NCI-H2196 (cell line): ENCODE data around the gene ASS1.
"Not testable (repeated sequence)": the region's sequence is repeated elsewhere in the genome, so short reads cannot be mapped to it uniquely, and the experiment has no call there.

ENCODE experiments used
- DNase-seq: peaks from one replicate; lab custom pipeline; 2025; ENCODE audit not compliant: unreplicated experiment; lab: John Stamatoyannopoulos, UW

ASS1 gene

DNA sequence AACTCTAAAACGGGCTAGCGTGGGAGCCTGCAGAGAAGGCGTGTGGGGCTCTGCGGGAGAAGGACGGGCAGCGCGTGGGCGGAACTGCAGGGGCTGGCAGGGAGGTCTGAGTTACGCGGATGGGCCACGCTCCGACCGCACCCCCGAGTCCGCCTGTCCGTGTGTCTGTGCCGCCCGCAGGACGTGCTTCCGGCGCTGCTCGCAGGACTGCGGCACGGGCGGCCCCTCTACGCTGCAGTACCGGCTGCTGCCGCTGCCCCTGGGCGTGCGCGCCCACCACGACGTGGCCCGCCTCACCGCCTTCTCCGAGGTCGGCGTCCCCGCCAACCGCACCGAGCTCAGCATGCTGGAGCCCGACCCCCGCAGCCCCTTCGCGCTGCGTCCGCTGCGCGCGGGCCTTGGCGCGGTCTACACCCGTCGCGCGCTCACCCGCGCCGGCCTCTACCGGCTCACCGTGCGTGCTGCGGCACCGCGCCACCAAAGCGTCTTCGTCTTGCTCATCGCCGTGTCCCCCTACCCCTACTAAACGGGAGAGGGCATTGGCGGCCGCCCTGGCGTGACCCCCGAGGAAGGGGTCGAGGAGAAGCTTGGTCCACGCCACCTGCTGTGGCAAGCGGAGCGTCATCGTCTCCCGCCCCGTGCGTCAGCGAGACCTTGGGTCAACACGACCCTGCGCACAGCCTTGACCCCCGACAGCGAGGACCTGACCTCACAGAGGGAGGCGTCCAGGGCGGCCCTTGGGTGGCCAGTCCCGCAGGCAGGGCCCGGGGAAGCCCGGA is 11.4 kb upstream of the ASS1 start:
- DNase-seq = no peak

DNA sequence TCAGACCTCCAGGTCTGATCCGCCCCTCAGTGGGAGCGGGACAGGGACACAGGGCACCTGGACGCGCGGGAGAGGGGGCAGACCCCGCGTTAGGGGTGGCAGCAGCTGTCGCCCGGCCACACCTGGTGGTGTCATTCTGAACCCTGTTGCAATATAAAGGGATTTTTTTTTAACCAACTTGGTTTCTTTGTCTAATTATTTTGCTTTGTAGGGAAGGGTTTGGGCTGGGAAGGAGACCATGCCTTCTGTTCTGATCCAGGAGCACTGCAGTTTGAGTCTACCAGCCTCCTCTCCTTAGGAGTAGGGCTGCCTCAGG is 10.9 kb upstream of the ASS1 start:
- no peak for DNase-seq

DNA sequence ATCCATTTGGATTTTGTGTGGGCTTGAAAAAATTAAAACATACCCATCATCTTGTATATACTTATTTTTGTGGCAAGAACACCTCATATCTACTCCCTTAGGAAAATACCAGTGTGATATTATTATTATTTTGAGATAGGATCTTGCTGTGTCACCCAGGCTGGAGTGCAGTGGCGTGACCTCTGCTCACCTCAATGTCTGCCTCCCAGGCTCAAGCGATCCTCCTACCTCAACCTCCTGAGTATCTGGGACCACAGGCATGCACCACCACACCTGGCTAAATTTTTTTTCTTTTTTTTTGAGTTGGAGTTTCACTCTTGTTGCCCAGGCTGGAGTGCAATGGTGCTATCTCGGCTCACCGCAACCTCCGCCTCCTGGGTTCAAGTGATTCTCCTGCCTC is 10.1 kb upstream of the ASS1 start:
- DNase-seq = not testable (repeated sequence)

DNA sequence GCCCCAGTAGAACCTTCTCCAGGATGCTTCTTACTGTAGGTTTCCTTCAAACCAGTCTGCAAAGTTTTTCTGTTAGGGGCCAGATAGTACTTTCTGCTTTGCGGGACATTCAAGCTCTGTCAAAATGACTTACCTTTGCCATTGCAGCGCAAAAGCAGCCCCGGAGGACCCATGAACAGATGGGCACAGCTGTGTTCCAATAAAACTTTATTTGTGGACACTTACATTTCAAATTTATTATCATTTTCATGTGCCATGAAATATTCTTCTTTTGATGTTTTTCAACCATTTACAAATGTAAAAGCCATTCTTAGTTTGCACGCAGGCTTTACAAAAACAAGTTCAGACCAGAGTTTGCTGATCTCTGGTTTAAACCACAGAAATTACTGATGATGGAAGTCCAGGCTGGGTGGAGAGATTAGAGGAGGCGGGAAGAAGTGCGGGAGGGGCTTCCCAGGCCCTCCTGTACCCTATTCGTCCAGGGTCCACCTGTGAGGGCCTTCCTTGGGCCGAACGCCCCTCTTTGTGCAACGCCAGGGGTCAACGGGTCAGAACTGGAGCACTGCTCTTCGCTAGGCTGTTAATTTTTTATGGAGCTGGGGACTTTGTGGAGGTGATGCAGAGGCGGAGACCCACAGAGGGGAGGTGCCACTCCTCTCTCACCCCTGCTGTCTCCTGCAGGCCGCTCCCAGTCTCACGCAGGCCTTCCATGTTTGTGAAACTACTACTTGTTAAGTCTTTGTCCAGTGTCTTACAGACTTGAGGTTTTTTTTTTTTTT is 7.6 kb upstream of the ASS1 start:
- DNase-seq = no peak

DNA sequence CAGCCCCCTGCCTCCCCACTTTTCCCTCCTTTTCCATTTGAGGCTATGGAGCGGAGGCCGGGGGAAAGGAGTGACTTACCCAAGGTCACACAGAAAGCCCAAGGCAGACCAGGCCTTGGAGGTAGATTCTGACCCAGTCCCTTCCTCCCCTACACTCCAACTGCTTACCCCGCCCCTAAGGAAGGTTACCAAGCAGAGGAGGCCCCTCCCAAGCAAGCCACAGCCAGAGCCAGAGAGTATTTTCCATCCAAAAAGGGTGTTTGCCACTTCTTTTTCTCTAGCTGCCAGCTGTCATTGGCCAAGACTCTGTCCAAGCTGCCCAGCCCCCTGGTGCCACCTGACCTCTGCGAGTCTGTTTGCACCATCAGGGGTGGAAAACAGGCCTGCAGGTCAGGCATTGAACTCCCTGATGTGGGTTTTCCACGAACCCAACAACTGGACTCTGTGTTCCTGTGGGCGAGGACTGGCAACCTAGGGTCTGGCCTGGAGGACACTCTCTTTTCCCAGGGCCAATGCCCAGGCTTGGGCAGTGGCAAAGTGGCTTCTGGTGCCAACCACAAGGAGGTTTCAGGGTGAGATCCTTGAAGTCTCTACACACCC is 6.3 kb upstream of the ASS1 start:
- DNase-seq = no peak

DNA sequence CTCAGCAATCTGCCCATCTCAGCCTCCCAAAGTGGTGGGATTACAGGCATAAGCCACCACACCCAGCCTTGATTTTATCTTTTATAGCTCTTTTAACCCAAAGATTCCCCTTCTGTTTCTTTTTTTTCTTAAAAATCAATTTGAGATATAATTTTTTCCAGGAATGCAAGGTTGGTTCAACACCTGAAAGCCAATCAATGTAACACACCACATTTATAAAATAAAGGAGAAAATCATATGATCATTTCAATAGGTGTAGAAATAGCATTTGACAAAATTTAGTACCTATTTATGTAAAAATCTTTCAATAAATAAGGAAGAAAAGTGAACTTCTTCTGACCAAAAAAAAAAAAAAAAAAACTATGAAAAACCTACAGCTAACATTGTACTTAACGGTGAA is 3.7 kb upstream of the ASS1 start:
- DNase-seq = no peak

DNA sequence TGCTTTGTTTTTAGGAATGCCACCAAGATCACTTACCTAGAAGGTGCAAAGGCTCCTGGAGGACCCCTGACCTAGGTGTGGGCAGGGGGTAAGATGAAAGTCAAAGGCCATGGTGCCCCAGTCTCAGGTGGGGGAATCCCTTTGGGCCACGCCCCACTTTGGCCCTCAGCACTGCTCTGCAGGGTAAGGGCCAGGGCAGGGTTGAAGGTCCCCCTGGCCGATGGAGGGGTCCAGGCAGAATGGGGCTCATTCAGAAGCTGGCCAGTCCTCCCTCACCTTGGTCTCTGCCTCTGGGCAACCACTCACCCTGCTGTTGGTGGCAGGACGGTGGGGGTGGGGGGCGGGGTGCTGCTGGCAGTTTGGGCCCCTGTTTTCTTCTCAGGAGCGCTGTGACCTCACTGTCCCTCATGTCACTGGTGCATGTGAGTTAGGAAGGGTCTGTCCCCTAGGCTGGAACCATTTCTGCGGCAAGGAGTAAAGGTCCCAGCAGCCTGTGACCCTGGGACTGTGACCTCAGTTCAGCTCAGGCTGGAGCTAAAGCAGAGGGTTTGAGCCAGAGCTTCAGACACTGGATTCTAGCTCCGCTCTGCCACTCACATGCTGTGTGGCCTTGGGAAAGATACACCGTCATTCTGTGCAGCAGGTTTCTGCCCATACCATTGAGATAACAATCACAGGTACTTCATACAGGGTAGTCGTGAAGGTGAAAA is 1.9 kb upstream of the ASS1 start:
- no peak for DNase-seq

DNA sequence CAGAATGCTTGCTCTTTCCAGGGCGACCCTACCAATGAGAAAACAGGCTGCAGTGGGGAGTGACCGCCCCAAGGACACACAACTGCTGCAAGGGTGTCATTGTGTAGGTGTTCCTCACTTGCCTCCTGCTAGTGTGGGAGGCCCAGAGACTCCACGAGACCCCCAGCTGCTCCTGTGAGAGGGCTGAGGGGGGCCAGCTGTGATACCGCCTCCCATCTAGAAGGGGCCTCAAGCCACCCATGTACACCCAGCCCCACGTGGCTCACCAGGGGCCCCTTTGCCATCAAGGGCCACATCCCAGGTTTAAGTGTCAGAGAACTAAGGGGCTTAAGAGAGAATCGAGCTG is 1.3 kb upstream of the ASS1 start:
- DNase-seq = no peak

DNA sequence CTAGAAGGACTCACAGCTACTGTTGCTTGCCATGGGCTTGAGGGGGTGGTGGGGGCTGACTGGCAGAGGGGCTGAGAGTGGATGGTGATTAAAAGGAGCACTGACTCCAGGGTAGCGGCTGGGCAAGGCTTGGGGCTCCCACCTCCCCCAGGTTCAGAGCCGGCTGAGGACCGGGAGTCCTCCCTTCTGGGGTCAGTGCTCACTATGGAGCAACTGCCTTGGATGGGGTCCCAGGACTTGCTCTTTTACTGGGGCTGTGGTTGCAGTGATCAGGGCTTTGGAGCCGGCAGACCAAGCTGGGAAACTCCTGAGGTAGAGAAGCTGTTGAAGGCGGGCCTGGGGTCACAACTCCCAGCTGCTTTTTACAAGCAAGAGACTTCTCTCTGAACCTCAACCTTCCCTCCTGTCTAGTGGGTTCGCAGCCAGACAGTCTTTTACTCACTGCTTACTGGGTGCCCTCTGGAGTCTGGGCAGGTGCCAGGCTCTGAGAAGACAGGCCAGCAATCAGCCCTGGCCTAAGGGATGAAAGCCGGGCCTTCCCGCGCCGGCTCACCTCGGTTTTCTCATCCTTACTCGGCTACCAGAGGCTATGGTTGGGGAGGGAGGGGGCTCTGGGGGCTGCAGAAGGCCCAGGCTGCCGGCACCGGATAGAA is 795 bp upstream of the ASS1 start:
- no peak for DNase-seq

DNA sequence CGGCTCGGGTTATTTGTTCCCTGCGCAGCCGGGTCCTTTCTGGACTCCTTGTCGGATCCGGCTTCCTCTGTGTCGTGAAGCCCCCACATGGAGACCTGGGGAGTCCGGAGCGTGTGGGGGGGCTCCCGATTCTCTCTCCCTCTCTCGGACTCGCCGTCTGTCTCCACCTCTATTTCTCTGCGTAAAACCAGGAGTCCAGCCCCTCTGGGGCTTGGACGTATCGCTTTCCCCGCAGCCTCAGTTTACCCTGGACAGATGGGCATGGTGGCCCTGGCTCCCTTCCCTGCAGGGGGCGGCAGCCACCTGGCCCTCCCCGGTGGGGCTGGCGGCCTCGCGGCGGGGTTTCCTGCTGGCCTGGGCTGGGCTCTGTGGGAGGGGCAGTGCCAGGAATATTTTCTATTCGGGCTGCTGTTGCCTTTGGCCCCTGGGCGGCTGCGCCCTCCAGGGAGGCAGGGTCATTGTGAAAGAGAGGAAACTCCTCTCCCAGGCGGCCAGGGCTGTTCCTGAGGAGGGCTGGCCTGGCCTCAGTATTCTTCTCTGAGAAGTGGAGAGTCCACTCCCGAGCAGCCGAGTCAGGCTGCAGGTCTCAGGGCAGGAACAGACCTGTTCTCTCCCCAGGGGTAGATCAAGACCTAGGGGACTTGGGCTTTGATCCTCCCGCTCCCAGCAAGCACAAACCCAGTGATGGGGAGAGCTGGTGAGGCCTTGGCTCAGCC is 665 bp downstream of the ASS1 start:
- peak; percentile 26 for DNase-seq

DNA sequence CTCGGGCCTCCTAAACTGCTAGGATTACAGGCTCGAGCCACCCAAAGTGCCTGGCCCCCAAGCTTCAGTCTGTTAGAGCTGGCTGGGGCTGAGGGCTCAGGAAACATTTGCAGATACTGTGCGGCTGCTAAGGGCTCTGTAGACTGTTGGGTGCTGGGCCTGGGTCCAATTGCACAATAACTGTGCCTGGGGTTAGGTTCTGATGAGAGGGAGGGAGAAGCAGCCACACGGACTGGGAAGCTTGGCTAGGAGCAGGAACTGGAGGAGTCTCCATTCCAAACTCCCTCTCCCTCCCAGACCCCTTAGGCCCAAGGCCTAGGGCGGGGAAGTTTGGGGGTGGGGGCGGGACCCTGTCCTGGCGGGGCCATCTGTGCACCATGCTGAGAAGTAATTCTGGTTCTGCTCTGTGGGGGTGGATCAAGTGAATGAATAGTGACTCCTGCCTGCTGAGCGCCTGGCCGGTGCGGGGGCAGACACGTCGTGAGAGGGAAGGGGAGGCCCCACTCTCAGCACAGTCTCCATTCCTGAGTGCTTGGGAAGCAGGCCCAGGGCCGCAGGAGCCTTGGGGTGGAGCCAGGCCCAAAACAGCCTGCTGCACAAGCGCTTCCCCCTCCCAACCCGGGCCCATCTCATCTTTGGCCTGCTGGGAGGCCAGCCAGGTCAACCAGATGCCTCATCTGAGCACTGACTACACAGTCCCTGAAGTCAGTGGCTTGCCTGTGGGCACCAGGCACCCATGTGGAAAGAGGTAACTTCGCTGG is 1.5 kb downstream of the ASS1 start:
- peak; percentile 21 for DNase-seq

DNA sequence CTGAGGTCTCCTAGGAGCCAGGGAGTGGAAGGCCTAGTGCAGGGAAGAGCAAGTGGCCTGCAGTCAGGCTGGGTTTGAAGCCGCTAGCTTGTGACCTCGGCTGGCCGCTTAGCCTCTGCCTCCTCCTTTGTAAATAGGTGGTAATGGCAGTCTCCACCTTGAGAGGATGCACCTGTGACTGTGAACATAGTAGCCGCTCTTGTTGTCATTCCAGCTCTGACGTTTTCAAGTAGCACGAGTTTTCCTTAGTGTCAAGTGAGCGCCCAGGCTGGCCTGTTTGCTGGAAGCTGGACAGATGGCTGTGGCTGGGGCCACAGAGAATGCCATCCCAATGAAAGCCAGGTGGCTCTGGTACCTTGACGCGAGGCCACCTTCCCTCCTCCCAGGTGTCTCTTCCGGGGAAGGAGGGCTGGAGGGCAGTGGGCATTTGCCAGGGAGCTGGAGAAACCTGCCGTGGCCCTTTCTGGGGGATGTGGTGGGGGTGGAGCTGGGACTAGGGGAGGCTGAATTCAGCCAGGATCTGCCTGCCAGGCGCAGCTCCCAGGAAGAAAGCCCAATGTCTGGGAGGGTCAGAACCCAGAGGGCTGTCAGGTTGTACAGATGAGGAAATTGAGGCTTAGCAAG is 2.5 kb downstream of the ASS1 start:
- DNase-seq = peak; percentile 73

DNA sequence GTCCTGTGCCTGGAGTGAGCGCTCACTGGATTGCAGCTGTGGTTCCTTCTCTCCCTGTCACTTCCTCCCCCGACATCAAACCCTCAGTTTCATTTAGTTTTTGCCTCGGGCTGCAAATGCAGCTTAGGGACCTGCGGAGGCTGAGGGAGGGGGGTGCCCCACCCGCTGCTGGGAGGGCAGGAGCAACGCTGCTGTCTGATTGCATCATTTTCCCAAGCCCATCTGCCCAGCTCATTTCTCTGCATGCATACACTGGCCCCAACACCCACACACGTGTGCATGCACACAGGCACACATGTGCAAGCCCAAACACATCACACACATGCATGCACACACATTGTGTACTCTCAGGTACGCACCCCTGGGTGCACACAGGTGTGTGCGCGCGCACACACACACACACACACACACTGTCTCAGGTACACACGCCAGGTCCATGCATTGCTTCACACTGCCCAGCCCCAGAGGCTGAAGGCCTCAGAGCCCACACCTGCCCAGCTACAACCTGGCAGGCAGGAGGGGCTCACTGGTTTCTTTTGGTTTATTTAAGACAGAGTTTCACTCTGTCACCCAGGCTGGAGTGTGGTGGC is 3.4 kb downstream of the ASS1 start:
- DNase-seq = no peak

DNA sequence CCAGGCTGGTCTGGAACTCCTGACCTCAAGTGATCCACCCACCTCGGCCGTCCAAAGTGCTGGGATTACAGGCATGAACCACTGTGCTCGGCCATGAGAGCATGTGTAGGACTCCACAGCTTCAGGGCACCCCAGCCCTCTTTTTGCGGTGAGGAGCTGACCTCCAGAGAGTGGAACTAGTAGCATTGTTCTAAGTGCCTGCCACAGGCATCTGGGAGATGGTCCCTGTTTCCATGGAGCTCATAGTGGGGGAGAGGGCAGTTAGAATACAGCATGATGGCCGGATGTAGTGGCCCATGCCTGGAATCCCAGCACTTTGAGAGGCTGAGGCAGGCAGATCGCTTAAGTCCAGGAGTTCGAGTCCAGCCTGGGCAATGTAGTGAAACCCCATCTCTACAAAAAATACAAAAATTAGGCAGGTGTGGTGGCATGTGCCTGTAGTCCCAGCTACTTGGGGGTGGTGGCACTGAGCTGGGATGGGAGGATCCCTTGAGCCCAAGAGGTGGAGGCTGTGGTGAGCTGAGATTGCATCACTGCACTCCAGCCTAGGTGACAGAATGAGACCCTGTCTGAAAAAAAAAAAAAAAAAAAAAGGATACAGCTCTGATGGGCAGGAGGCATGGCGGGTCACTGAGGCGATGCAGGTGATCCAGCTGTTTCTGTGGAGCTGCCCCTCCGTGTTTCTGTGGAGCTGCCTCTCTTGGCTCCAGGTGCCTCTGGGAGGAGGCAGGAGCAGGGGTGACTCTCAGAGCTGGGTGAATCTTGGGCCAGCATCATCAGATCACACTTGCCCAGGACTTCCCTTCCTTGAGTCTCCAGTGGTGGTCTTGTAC is 4.2 kb downstream of the ASS1 start:
- no peak for DNase-seq

DNA sequence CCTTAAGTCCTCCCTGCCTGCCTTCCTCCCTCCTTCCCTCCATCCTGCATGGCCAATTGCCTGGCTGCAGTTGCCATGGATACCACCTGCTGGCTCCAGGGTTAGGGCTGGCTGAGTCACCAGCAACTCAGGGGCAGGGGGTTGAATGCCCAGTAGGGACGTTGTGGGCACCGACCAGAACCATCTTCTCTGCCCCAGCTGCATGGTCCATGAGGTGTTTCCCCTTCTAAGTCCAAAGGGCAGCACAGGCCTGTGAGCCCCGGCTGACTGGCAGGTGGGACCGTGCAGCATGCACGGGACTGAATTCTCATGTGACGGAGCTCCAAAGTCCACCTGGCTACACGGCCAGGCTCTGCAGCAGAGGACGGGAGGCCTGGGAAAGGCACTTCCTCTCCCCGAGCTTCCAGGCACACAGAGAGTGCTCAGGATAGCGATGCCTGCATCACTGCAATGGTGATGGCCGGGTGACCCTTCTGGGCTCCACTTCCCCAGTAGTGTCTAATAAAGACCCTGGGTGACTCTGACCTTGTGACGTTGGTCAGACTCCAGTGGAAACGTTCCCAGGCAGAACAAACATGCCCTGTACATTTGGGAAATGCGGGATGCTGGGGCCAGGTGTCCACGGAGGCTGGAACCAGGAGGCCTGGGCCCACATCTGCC is 5.7 kb downstream of the ASS1 start:
- peak; percentile 29 for DNase-seq

DNA sequence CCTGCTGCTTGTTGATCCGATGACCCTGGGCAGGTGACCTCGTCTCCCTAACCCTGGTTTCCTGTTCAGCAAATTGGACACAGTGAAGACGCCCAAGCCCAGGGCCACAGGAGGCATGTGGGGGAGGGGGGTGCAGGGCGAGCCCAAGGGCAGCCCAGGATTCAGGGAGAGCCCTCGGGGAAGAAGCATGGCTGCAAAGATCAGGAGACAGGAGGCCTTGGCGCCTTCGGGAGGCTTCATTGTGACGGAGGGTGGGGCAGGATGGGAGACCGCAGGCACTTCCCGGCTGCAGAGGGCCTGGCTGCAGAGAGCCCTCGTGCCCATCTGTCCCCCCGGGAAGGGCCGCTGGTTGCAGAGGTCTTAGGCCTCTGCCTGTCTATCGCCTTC is 6.2 kb downstream of the ASS1 start:
- no peak for DNase-seq

DNA sequence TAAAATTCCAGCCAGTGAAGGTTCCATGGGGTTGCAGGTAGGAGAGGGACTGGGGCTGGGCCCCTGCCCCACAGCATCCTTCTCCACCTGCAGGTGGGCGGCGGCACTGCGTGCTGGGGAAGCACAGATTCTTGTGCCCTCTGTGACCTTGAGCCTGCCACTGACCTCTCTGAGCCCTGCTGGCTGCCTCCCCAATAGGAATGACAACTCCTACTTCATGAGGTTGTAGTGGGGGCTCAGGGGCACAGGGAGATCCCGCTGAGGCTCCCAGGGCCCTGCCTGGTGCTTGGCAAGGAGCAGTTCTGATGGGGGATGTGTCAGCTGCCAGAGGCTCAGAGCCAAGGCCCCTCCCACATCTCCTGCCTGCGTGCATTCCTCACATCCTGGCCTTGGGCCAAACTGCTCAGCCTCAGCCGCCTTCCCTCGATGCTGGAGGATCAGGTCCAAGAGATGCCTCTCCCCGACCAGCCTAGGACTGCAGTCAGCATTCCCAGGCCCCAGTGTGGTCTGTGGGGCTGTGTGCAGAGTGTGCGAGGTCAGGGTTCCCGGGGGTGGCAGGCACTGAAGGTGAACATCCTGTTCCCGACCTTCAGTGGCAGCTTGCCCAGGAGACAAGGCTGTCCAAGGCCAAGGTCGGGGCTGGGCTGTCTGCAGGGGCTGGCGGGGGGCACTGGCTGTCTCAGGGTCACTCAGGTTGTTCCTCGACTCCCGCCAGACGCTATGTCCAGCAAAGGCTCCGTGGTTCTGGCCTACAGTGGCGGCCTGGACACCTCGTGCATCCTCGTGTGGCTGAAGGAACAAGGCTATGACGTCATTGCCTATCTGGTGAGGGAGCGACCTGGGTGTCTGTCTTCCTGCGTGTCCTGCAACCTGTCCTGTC is 7.0 kb downstream of the ASS1 start:
- peak; percentile 91 for DNase-seq
